Nephron progenitor cell (in vitro differentiated cells): ENCODE data around the gene RIMS4.

Experiments
- DNase-seq: peaks from one replicate; pipeline ENCODE4 v3.0.0; 2021
- H3K27ac Mint-ChIP-seq: 2 replicates; pipeline ENCODE4 v1.8.0; 2021; ENCODE audit warnings: mild to moderate bottlenecking, moderate library complexity, mixed read lengths
- H3K27me3 Mint-ChIP-seq: 2 replicates; pipeline ENCODE4 v1.8.0; 2021; ENCODE audit warnings: mild to moderate bottlenecking, low read depth, mixed read lengths; ENCODE audit not compliant: poor library complexity
- H3K36me3 Mint-ChIP-seq: 2 replicates; pipeline ENCODE4 v1.8.0; 2021; ENCODE audit warnings: low read depth, mixed read lengths
- H3K4me1 Mint-ChIP-seq: 2 replicates; pipeline ENCODE4 v1.8.0; 2021; ENCODE audit warnings: mixed read lengths
- H3K4me3 Mint-ChIP-seq: 2 replicates; pipeline ENCODE4 v1.8.0; 2021; ENCODE audit warnings: mild to moderate bottlenecking, moderate library complexity, mixed read lengths
- H3K9me3 Mint-ChIP-seq: 2 replicates; pipeline ENCODE4 v1.8.0; 2021; ENCODE audit warnings: mild to moderate bottlenecking, moderate library complexity, mixed read lengths
- TF ChIP-seq, protein P1 (sequence below): fragments of 200-600 bp; sonication (generic); IDR thresholded peaks from 2 replicates; pipeline ENCODE4 v1.5.0; 2021; ENCODE audit warnings: antibody characterized with exemption

RIMS4 gene

DNA sequence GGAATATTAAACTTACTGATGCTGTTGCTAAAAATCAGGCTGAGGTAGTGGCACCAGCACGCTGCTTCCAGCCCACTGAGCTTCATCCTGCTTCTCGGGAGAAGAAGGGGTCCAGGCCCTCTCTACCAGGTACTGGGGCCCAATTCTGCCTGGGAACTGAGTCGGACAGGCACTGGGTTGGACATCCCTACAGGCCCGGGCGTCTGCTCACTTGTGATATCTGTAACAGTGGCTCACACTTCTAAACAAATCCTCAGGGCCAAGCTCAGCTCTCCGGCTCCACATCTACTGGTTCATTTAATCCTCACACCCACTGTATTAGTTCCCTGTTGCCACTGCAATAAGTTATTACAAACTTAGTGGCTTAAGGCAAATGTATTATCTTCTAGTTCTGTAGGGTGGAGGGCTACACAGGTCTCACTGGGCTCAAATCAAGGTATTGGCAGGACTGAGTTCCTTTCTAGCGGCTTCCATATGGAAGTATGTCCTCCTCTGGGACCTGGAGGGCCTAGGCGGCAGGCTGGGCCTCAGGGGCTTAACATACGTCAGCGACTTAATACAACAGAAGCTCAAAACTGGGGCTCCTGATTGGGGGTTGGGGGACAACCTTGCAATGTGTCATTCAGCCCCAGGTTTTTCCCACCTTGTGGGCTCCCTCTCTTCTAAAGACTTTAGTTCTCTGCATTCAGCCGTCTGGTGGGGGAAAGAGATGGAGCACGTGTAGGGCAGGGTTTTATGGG lies 66.3 kb downstream of the RIMS4 start:
- Mint-ChIP-seq H3K4me3 (no peak overlapping the region), H3K4me1 (peaks cover 29% of the 10 kb centered on the region), H3K27ac (no peak overlapping the region), H3K9me3 (no peaks in the 10 kb centered on the region), H3K27me3 (peaks cover 64% of the 10 kb centered on the region), H3K36me3 (no peaks in the 10 kb centered on the region)
- TF ChIP-seq, protein P1, sequence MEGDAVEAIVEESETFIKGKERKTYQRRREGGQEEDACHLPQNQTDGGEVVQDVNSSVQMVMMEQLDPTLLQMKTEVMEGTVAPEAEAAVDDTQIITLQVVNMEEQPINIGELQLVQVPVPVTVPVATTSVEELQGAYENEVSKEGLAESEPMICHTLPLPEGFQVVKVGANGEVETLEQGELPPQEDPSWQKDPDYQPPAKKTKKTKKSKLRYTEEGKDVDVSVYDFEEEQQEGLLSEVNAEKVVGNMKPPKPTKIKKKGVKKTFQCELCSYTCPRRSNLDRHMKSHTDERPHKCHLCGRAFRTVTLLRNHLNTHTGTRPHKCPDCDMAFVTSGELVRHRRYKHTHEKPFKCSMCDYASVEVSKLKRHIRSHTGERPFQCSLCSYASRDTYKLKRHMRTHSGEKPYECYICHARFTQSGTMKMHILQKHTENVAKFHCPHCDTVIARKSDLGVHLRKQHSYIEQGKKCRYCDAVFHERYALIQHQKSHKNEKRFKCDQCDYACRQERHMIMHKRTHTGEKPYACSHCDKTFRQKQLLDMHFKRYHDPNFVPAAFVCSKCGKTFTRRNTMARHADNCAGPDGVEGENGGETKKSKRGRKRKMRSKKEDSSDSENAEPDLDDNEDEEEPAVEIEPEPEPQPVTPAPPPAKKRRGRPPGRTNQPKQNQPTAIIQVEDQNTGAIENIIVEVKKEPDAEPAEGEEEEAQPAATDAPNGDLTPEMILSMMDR: no peak
- no peak for DNase-seq

DNA sequence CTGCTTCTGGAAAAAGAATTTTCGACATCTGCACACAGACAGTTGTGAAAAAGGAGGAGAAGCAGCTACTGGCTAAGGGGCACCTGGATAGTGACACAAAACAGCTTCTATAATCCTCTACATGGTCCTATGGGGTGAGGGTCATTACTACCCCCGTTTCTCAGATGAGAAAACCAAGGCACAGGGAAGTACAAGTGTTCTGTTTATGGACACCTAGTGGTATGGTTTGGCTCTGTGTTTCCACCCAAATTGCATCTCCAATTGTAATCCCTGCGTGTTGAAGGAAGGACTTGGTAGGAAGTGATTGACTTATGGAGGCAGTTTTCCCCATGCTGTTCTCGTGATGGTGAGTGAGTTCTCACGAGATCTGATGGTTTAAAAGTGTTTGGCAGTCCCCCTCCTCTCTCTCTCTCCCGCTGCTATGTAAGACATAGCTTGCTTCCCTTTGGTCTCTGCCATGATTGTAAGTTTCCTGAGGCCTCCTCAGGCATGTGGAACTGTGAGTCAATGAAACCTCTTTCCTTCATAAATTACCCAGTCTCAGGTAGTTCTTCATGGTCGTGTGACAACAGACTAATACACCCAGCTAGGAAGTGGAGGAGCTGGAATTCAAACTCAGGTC lies 67.2 kb downstream of the RIMS4 start:
- no peak overlapping the region for H3K4me3 Mint-ChIP-seq
- no peaks in the 10 kb centered on the region for H3K36me3 Mint-ChIP-seq
- H3K4me1 Mint-ChIP-seq: peaks cover 33% of the 10 kb centered on the region
- H3K9me3 Mint-ChIP-seq: peaks cover 3% of the 10 kb centered on the region
- peaks cover 64% of the 10 kb centered on the region for H3K27me3 Mint-ChIP-seq
- H3K27ac Mint-ChIP-seq: no peak overlapping the region
- DNase-seq: no peak
- TF ChIP-seq, protein P1: no peak

DNA sequence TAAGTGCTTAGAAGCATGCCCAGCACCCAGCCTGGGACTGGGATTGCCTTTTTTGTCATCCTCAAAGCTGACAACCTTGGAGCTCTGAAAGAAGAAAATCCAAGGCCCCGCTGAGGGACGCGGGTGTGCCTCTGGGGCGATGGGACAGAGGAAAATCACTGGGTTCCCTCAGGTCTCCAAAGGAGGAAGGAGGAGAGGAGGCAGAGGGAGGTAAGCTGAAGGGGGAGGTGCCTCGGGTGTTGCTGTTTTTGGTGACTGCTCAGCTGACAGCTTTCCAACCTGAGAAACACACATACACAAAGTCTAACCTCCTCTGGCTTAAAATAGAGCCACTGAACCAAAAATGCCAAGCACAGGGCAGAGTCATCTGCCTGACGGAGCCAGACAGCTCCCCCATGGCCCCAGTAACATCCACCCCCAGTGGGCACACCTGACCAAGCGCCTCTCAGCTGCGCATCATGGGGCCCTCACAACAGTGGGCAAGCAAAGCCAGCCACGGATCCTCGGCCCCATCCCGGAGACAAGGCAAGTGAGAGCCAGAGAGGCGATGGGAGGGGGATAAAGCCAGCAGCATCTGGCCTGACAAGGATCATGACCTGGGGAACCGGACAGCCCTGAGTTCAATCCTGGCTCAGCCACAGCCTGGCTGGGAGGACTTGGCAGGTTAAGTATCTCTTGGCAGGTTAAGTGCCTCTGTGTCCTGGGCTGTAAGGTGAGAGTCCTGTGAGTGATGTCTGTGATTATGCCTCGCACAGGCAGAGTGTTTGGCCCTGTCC lies 67.9 kb downstream of the RIMS4 start:
- H3K4me1 Mint-ChIP-seq: peaks cover 32% of the 10 kb centered on the region
- TF ChIP-seq, protein P1: no peak
- peaks cover 6% of the 10 kb centered on the region for H3K9me3 Mint-ChIP-seq
- H3K36me3 Mint-ChIP-seq: no peaks in the 10 kb centered on the region
- no peak overlapping the region for H3K4me3 Mint-ChIP-seq
- H3K27ac Mint-ChIP-seq: no peak overlapping the region
- H3K27me3 Mint-ChIP-seq: peaks cover 59% of the 10 kb centered on the region
- DNase-seq: no peak

DNA sequence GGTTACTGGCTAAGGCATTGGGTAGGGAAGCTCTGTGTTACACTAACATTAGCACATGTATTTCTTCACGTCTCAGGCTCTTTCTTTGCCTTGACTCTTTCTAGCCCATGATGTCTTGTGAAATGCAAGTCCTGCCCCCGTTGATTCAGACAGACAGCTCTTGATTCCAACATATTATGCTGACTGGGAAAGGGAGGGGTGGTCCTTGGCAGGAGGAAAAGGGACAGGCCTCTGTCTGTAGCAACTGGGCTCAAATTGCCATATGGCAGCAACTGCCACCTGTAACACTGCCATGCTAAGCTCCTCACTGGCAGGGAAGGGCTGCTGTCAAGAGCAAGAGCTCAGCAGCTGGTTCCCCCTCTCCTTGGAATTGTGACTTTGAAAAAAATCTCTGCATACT lies 70.4 kb downstream of the RIMS4 start:
- H3K27me3 Mint-ChIP-seq: peaks cover 36% of the 10 kb centered on the region
- DNase-seq: no peak
- H3K4me1 Mint-ChIP-seq: peaks cover 29% of the 10 kb centered on the region
- H3K4me3 Mint-ChIP-seq: no peak overlapping the region
- H3K27ac Mint-ChIP-seq: no peak overlapping the region
- no peaks in the 10 kb centered on the region for H3K36me3 Mint-ChIP-seq
- peaks cover 14% of the 10 kb centered on the region for H3K9me3 Mint-ChIP-seq
- TF ChIP-seq, protein P1: no peak

DNA sequence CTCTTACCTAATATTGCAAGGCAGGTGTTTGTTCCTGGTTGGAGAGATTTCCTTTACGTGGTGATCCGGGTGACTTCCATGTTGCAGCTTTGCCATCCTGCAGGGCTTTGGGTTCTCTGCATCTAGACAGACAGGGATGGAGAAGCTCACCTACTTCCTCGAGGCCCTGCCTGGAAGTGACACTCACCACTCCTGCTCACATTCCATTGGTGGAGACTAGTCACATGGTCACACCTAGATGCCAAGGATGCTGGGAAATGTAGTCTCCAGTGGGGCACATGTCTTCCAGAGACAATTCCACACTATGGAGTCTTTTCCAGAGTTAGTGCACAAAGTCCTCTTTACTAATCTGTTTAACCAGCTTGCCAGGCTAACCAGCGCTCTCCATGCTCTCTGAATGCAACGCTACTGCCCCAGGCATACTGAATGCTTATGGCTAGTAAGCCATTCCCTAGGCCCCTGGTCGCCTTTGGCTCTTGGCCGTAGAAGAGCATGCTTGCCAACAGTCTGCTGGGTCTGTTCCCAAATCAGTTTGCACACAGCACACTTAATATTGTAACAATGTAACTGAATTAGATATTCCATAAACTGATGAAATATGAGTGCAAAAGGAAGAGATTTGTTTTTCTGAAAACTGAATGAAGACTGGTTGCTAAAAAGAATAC lies 71.4 kb downstream of the RIMS4 start:
- DNase-seq: peak; percentile 55
- Mint-ChIP-seq H3K4me1 (peaks cover 29% of the 10 kb centered on the region), H3K4me3 (peak overlapping the region; percentile 49), H3K9me3 (peaks cover 14% of the 10 kb centered on the region), H3K36me3 (no peaks in the 10 kb centered on the region), H3K27me3 (peaks cover 31% of the 10 kb centered on the region), H3K27ac (no peak overlapping the region)
- TF ChIP-seq, protein P1: no peak
